Smooth muscle cell of the brain vasculature (primary cell): ENCODE data around the gene CYP2S1.
"Not testable (repeated sequence)": the region's sequence is repeated elsewhere in the genome, so short reads cannot be mapped to it uniquely, and the experiment has no call there.

ENCODE experiments used
- DNase-seq: peaks from one replicate; pipeline ENCODE4 v3.0.0-alpha.2; 2012; ENCODE audit warnings: low read depth, low spot score

The CYP2S1 gene

GRCh38 chr19:41192574-41193429 is at the start of gene CYP2S1:
TSS of gene CYP2S1 (plus strand) at chr19:41193219. CDS start at chr19:41193265, 46 bp downstream.
- DNase-seq, result no peak

GRCh38 chr19:41144403-41144802 is 48.6 kb upstream of the CYP2S1 start:
- DNase-seq, result peak; percentile 40

GRCh38 chr19:41149831-41150230 is 43.2 kb upstream of the CYP2S1 start:
- no peak for DNase-seq

GRCh38 chr19:41150986-41151385 is 42.0 kb upstream of the CYP2S1 start:
- not testable (repeated sequence) for DNase-seq

GRCh38 chr19:41154060-41154459 is 39.0 kb upstream of the CYP2S1 start:
- DNase-seq, result no peak

GRCh38 chr19:41156207-41156606 is 36.8 kb upstream of the CYP2S1 start:
- no peak for DNase-seq

GRCh38 chr19:41159881-41160280 is 33.1 kb upstream of the CYP2S1 start:
- DNase-seq, result no peak

- DNase-seq, result no peak
Measured at GRCh38 chr19:41161903-41162302, 31.1 kb upstream of the CYP2S1 start.

- DNase-seq, result no peak
Measured at GRCh38 chr19:41166944-41167804, 25.8 kb upstream of the CYP2S1 start.

GRCh38 chr19:41172297-41173164 is 20.5 kb upstream of the CYP2S1 start:
- no peak for DNase-seq

- no peak for DNase-seq
Measured at GRCh38 chr19:41174297-41174928, 18.6 kb upstream of the CYP2S1 start.

- peak; percentile 15 for DNase-seq
Measured at GRCh38 chr19:41175801-41176777, 16.9 kb upstream of the CYP2S1 start.

GRCh38 chr19:41180173-41180572 is 12.8 kb upstream of the CYP2S1 start:
- DNase-seq, result not testable (repeated sequence)

GRCh38 chr19:41186971-41187883 is 5.8 kb upstream of the CYP2S1 start:
- no peak for DNase-seq

- DNase-seq, result no peak
Measured at GRCh38 chr19:41187884-41188279, 5.1 kb upstream of the CYP2S1 start.

- DNase-seq, result no peak
Measured at GRCh38 chr19:41189425-41190065, 3.5 kb upstream of the CYP2S1 start.

- no peak for DNase-seq
Measured at GRCh38 chr19:41193430-41194156, 574 bp downstream of the CYP2S1 start.

- no peak for DNase-seq
Measured at GRCh38 chr19:41194157-41194552, 1.1 kb downstream of the CYP2S1 start.
